Ascending aorta (tissue), 2 donors: Measurements from ENCODE around the gene GHSR. TPM values are rescaled to one million over a fixed set of nuclear protein-coding genes. Genes with fewer than 3 reads are reported as not detected.

ENCODE experiments used
- DNase-seq, 2 donors: peaks; one replicate each; pipeline ENCODE4 v3.0.0-alpha.2; 2019; ENCODE audit warnings: low spot score in 2 of 2
- H3K27ac ChIP-seq, 2 donors: fragments of 200-600 bp; sonication (generic); one replicate each; pipeline ENCODE4 v1.5.1; 2016 to 2017; ENCODE audit warnings: mild to moderate bottlenecking in 1 of 2
- H3K27me3 ChIP-seq: fragments of 200-600 bp; sonication (generic); one replicate; pipeline ENCODE4 v1.5.1; 2017
- H3K36me3 ChIP-seq, 2 donors: fragments of 200-600 bp; sonication (generic); one replicate each; pipeline ENCODE4 v1.5.1; 2016
- H3K4me1 ChIP-seq, 2 donors: fragments of 200-600 bp; sonication (generic); one replicate each; pipeline ENCODE4 v1.5.1; 2016 to 2017; ENCODE audit warnings: mild to moderate bottlenecking in 1 of 2
- H3K4me3 ChIP-seq, 2 donors: fragments of 200-600 bp; sonication (generic); one replicate each; pipeline ENCODE4 v1.5.1; 2016 to 2017; ENCODE audit warnings: mild to moderate bottlenecking in 1 of 2
- H3K9me3 ChIP-seq, 2 donors: fragments of 200-600 bp; sonication (generic); one replicate each; pipeline ENCODE4 v1.5.1; 2016
- CTCF ChIP-seq, 3 experiments: fragments of 200-600 bp in 2 of 3; fragments of 450-650 bp in 1 of 3; sonication (generic) in 2 of 3; IDR thresholded peaks; one replicate each; pipeline ENCODE4 v1.5.1; 2016 to 2019; ENCODE audit warnings: antibody characterized with exemption in 3 of 3, mild to moderate bottlenecking in 1 of 3, moderate library complexity in 1 of 3
- intact Hi-C: fragments of 100-400 bp; cut with DNase I; formaldehyde crosslinking; loops from one replicate; pipeline ENCODE4 v1.15.1; 2023
- total RNA-seq: library from RNA; depleted of rRNA; stranded (reverse); fragments of >200 nt; gene quantifications from one replicate; pipeline ENCODE4 v1.1.0, GENCODE V29; 2016

The GHSR gene
- total RNA-seq, 1 donor from 2014 or later, result not detected

- H3K27ac ChIP-seq, result no peak overlapping the region
- H3K4me3 ChIP-seq, result no peak overlapping the region
- H3K4me1 ChIP-seq, result no peaks in the 10 kb centered on the region
- TF ChIP-seq CTCF (IDR thresholded peaks at IDR 0.05), result no peak
- H3K36me3 ChIP-seq, result no peaks in the 10 kb centered on the region
- intact Hi-C loops, result no loop called here
- no peaks in the 10 kb centered on the region for H3K27me3 ChIP-seq
- no peaks in the 10 kb centered on the region for H3K9me3 ChIP-seq
- DNase-seq, result no peak
Observed at GRCh38 chr3:172464306-172464705, 16.1 kb upstream of the GHSR start.

GRCh38 chr3:172461530-172462138 is 13.4 kb upstream of the GHSR start:
- DNase-seq, result no peak
- Histone ChIP-seq H3K27ac (no peak overlapping the region), H3K4me3 (no peak overlapping the region), H3K27me3 (no peaks in the 10 kb centered on the region), H3K4me1 (no peaks in the 10 kb centered on the region), H3K9me3 (no peaks in the 10 kb centered on the region), H3K36me3 (no peaks in the 10 kb centered on the region)
- intact Hi-C loops, result no loop called here
- peak in 2 of 3 experiments; percentile 71 to 75 for TF ChIP-seq CTCF (IDR thresholded peaks at IDR 0.05)

DNA sequence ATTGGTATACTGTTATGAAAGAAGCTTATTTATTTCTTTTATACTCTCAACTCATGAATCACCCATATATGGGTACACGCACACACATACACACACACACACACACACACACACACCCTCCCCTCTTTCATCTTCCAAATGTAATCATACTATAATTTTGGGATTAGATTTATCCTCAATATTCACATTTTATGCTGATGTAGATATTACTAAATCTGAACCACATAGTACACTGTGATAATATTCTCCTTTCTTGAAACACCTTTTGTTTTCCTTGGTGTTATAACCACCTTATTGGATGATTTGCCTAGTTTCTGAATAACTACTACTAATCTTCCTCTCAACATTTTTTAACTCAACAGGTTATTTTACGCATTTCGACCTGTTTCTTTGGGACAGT is 8.1 kb upstream of the GHSR start:
- intact Hi-C loops, result no loop called here
- Histone ChIP-seq H3K27ac (no peak overlapping the region), H3K4me1 (no peaks in the 10 kb centered on the region), H3K27me3 (no peaks in the 10 kb centered on the region), H3K9me3 (no peaks in the 10 kb centered on the region), H3K4me3 (no peak overlapping the region), H3K36me3 (no peaks in the 10 kb centered on the region)
- no peak for DNase-seq
- TF ChIP-seq CTCF (IDR thresholded peaks at IDR 0.05), result no peak

- H3K4me1 ChIP-seq, result no peaks in the 10 kb centered on the region
- DNase-seq, result no peak
- intact Hi-C loops, result no loop called here
- H3K27ac ChIP-seq, result no peak overlapping the region
- no peaks in the 10 kb centered on the region for H3K36me3 ChIP-seq
- no peak for TF ChIP-seq CTCF (IDR thresholded peaks at IDR 0.05)
- peaks cover 8% of the 10 kb centered on the region for H3K27me3 ChIP-seq
- no peaks in the 10 kb centered on the region for H3K9me3 ChIP-seq
- H3K4me3 ChIP-seq, result no peak overlapping the region
Observed at GRCh38 chr3:172454180-172454579, 5.9 kb upstream of the GHSR start.

DNA sequence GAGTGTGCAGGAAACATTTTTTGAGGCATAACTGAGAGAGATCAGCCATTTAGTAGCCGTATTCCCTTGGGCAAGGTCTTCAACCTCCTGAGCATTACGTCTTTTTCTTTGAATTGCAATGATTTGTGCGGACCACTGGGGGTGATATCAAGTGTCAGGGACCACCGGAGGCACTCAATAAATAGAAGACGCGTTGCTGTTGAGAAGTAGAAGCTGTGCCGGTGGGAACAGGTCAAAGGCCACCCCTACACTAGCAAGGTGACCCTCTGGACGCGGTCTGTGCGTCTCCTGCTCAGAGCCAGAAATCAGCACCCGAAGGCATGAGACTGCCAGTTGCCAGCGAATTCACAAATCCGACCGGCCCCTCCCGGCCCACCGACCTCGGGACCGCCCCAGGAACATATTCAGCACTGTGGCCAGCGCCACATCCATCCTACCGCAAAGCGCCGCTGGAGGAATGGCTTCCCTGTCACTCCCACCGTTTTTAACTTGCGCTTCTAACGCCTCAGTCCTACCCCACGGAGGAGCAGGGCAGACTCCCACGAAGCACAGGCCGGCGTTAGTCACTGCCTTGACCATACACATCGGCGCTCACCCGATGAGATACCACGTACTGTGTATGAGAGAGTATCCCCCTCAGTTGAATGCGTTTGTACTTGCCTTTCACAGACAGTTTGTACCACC is 1.4 kb upstream of the GHSR start:
- TF ChIP-seq CTCF (IDR thresholded peaks at IDR 0.05), result no peak
- peaks cover 20% of the 10 kb centered on the region for H3K27me3 ChIP-seq

More for the DNA sequence above, 1.4 kb upstream of the GHSR start:
- no peak overlapping the region for H3K4me3 ChIP-seq
- H3K36me3 ChIP-seq, result no peaks in the 10 kb centered on the region
- no peaks in the 10 kb centered on the region for H3K4me1 ChIP-seq
- H3K9me3 ChIP-seq, result no peaks in the 10 kb centered on the region
- intact Hi-C loops, result no loop called here
- no peak for DNase-seq
- no peak overlapping the region for H3K27ac ChIP-seq
